ENCODE data around the gene TMEM50B.
"Not testable (repeated sequence)": the region's sequence is repeated elsewhere in the genome, so short reads cannot be mapped to it uniquely, and the experiment has no call there.

The TMEM50B gene

GRCh38 chr21:33477066-33477465, 2.7 kb downstream of the TMEM50B start:
- DNase-seq: no peak

GRCh38 chr21:33473344-33473743, 6.4 kb downstream of the TMEM50B start:
- no peak for DNase-seq

GRCh38 chr21:33470701-33471100, 9.1 kb downstream of the TMEM50B start:
- no peak for DNase-seq

GRCh38 chr21:33469183-33469582, 10.6 kb downstream of the TMEM50B start:
- DNase-seq: not testable (repeated sequence)

- no peak for DNase-seq
Measured at GRCh38 chr21:33461538-33462250, 18.1 kb downstream of the TMEM50B start.

- no peak for DNase-seq
Measured at GRCh38 chr21:33458861-33459260, 20.9 kb downstream of the TMEM50B start.

GRCh38 chr21:33455686-33456446, 23.9 kb downstream of the TMEM50B start:
- no peak for DNase-seq

GRCh38 chr21:33452362-33452761, 27.4 kb downstream of the TMEM50B start:
- no peak for DNase-seq

- no peak for DNase-seq
Measured at GRCh38 chr21:33451634-33452071, 28.1 kb downstream of the TMEM50B start.

- DNase-seq: no peak
Measured at GRCh38 chr21:33449616-33450015, 30.2 kb downstream of the TMEM50B start.

- not testable (repeated sequence) for DNase-seq
Measured at GRCh38 chr21:33446620-33447019, 33.2 kb downstream of the TMEM50B start.

- no peak for DNase-seq
Measured at GRCh38 chr21:33444499-33444898, 35.3 kb downstream of the TMEM50B start.

GRCh38 chr21:33443194-33443593, 36.6 kb downstream of the TMEM50B start:
- peak; percentile 87 for DNase-seq

- peak; percentile 98 for DNase-seq
Measured at GRCh38 chr21:33441489-33442477, 38.0 kb downstream of the TMEM50B start.

GRCh38 chr21:33437140-33437539, 42.6 kb downstream of the TMEM50B start:
- DNase-seq: no peak

- no peak for DNase-seq
Measured at GRCh38 chr21:33434770-33435360, 44.9 kb downstream of the TMEM50B start.

- no peak for DNase-seq
Measured at GRCh38 chr21:33433425-33434114, 46.2 kb downstream of the TMEM50B start.

GRCh38 chr21:33433001-33433400, 46.8 kb downstream of the TMEM50B start:
- DNase-seq: no peak

- no peak for DNase-seq
Measured at GRCh38 chr21:33432496-33432895, 47.3 kb downstream of the TMEM50B start.

- DNase-seq: no peak
Measured at GRCh38 chr21:33430858-33431257, 48.9 kb downstream of the TMEM50B start.

GRCh38 chr21:33428669-33429068, 51.1 kb downstream of the TMEM50B start:
- no peak for DNase-seq

- DNase-seq: no peak
Measured at GRCh38 chr21:33427051-33427450, 52.7 kb downstream of the TMEM50B start.
